Measurements from ENCODE around the gene MTX2.
"Not testable (repeated sequence)": the region's sequence is repeated elsewhere in the genome, so short reads cannot be mapped to it uniquely, and the experiment has no call there.

The MTX2 gene

DNA sequence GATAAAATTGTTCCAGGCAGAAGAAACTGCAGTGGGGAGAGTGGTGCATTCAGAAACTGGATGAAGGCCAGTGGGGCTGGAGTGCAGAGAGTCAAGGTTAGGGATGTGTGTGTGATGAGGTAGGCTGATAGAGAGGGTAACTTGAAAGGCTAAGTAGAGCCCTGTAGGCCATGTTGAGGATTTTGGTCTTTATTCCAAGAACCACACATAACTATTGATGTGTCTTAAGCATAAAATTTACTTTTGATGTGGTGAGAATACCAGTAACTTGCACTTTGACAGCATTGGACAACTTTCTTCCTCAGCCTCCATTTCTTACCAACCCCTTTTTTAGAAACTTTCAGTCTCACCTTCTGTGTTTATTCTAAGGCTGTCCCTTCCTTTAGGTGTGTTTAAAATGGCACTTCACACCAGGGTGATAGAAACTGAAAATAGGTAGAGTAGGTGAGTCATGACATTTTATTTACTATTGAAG is 22.6 kb downstream of the MTX2 start:
- Histone ChIP-seq H3K4me1 (ENCODE audit: control insufficient read depth, low read depth, low read length) (peaks cover 8% of the 10 kb centered on the region), H3K36me3 (ENCODE audit: control insufficient read depth, low read depth, low read length) (no peaks in the 10 kb centered on the region), H3K9ac (ENCODE audit: low read length) (no peak overlapping the region), H3K27ac (ENCODE audit: low read length) (no peak overlapping the region), H3K27me3 (ENCODE audit: control insufficient read depth, insufficient read depth, low read length) (no peaks in the 10 kb centered on the region), H3K9me3 (ENCODE audit: control insufficient read depth, low read depth, low read length) (no peaks in the 10 kb centered on the region), H3K4me3 (ENCODE audit: low read length) (no peak overlapping the region)

DNA sequence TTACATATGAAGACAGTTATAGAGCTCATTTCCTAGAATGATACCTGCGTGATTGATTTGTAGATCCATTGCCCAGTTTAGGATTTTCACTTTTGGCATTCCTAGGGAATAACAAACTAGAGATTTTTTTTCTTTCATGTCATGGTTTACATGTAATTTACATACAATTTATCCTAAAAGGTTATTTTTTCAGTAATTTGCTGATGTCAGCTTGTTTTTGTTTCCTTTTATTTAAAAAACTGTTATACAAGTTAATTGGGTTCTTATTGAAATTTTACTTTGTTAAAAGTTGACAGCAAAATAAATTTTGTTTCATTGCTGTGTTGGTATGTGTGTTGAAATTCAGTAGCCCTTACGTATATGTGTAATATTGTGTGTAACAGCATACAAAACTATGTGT is 23.4 kb downstream of the MTX2 start:
- Histone ChIP-seq H3K9me3 (ENCODE audit: control insufficient read depth, low read depth, low read length) (no peaks in the 10 kb centered on the region), H3K27me3 (ENCODE audit: control insufficient read depth, insufficient read depth, low read length) (no peaks in the 10 kb centered on the region), H3K9ac (ENCODE audit: low read length) (no peak overlapping the region), H3K4me1 (ENCODE audit: control insufficient read depth, low read depth, low read length) (peaks cover 8% of the 10 kb centered on the region), H3K27ac (ENCODE audit: low read length) (no peak overlapping the region), H3K4me3 (ENCODE audit: low read length) (no peak overlapping the region), H3K36me3 (ENCODE audit: control insufficient read depth, low read depth, low read length) (no peaks in the 10 kb centered on the region)

DNA sequence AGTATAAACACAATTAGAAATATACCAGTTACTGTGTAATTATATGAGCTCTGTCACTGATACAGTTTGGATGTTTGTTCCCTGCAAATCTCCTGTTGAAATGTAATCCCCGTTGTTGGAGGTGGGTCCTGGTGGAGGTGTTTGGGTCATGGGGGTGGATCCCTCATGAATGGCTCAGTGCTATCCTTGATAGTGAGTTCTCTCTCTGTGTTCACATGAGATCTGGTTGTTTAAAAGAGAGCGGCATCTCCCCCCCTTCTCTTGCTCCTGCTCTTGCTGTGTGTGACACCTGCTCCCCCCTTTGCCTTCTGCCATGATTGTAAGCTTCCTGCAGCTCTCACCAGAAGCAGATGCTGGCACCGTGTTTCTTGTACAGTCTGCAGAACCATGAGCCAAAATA is 24.1 kb downstream of the MTX2 start:
- Histone ChIP-seq H3K27ac (ENCODE audit: low read length) (no peak overlapping the region), H3K36me3 (ENCODE audit: control insufficient read depth, low read depth, low read length) (no peaks in the 10 kb centered on the region), H3K27me3 (ENCODE audit: control insufficient read depth, insufficient read depth, low read length) (no peaks in the 10 kb centered on the region), H3K4me1 (ENCODE audit: control insufficient read depth, low read depth, low read length) (peaks cover 8% of the 10 kb centered on the region), H3K9ac (ENCODE audit: low read length) (no peak overlapping the region), H3K4me3 (ENCODE audit: low read length) (no peak overlapping the region), H3K9me3 (ENCODE audit: control insufficient read depth, low read depth, low read length) (no peaks in the 10 kb centered on the region)

DNA sequence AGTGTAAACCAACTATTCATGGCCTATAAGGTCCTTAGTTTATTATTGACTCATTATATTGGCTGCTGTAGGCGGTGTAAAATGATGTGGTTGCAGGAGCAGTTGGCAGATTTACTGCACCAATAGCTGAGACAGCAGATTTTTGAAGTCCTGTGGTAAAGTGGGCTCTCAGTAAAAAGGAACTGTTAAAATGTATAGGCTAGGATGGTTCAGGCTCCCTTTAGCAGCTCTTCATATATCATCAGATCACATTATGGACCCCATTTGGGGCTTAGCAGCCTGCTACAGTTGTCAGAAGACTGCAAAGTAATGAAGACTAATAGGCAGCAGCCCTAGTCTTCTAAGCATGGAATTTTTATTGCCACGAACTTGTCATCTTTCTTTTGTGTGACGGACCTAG is 27.8 kb downstream of the MTX2 start:
- no peaks in the 10 kb centered on the region for H3K36me3 ChIP-seq (ENCODE audit: control insufficient read depth, low read depth, low read length)
- peaks cover 7% of the 10 kb centered on the region for H3K4me1 ChIP-seq (ENCODE audit: control insufficient read depth, low read depth, low read length)
- H3K27ac ChIP-seq (ENCODE audit: low read length) = no peak overlapping the region
- no peak overlapping the region for H3K9ac ChIP-seq (ENCODE audit: low read length)
- H3K9me3 ChIP-seq (ENCODE audit: control insufficient read depth, low read depth, low read length) = no peaks in the 10 kb centered on the region
- no peak overlapping the region for H3K4me3 ChIP-seq (ENCODE audit: low read length)
- H3K27me3 ChIP-seq (ENCODE audit: control insufficient read depth, insufficient read depth, low read length) = no peaks in the 10 kb centered on the region

DNA sequence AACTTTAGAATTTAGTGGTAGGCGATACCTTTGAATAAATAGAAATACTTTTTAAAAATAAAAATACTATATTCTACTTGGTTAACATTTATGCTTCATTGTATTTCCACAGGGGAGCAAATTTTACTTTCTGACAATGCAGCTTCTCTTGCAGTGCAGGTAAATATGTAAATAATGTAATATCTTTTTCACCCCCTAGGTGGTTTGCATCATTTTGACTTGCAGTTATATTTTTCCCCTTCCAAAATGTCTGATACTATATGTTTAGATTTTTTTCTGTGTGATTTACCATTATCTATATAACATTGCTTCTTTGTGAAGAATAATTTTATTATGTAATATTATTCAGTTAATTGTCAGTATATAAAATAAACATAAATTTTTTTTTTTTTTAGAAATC is 28.5 kb downstream of the MTX2 start:
- no peak overlapping the region for H3K9ac ChIP-seq (ENCODE audit: low read length)
- H3K27ac ChIP-seq (ENCODE audit: low read length) = no peak overlapping the region
- no peaks in the 10 kb centered on the region for H3K27me3 ChIP-seq (ENCODE audit: control insufficient read depth, insufficient read depth, low read length)
- peaks cover 7% of the 10 kb centered on the region for H3K4me1 ChIP-seq (ENCODE audit: control insufficient read depth, low read depth, low read length)
- no peaks in the 10 kb centered on the region for H3K36me3 ChIP-seq (ENCODE audit: control insufficient read depth, low read depth, low read length)
- no peak overlapping the region for H3K4me3 ChIP-seq (ENCODE audit: low read length)
- H3K9me3 ChIP-seq (ENCODE audit: control insufficient read depth, low read depth, low read length) = no peaks in the 10 kb centered on the region

DNA sequence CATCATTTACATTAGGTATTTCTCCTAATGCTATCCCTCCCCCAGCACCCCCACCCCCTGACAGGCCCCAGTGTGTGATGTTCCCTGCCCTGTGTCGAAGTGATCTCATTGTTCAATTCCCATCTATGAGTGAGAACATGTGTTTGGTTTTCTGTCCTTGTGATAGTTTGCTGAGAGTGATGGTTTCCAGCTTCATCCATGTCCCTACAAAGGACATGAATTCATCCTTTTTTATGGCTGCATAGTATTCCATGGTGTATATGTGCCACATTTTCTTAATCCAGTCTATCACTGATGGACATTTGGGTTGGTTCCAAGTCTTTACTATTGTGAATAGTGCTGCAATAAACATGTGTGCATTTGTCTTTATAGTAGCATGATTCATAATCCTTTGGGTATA is 36.8 kb downstream of the MTX2 start:
- not testable (repeated sequence) for H3K9me3 ChIP-seq (ENCODE audit: control insufficient read depth, low read depth, low read length); H3K9ac ChIP-seq (ENCODE audit: low read length); H3K27ac ChIP-seq (ENCODE audit: low read length); H3K4me3 ChIP-seq (ENCODE audit: low read length); H3K4me1 ChIP-seq (ENCODE audit: control insufficient read depth, low read depth, low read length); H3K36me3 ChIP-seq (ENCODE audit: control insufficient read depth, low read depth, low read length); H3K27me3 ChIP-seq (ENCODE audit: control insufficient read depth, insufficient read depth, low read length)

DNA sequence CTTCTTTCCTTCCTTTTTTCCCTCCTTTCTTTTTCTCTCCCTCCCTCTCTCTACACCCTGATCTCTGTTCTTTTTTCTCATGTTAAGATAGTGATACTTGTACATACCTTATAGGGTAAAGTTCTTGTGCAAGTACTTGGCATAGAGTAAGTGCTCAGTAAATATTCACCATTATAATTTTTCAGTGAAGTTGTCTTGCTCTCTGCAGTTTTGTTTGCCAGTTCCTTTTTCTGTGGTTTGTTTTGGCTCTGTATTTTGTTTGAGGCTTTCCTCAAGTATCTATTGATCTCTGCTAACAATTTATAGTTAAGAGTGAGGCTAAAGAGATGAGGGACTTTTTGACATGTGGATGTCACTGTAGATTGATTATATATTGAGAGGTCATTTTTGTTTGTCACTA is 48.0 kb downstream of the MTX2 start:
- Histone ChIP-seq H3K27me3 (ENCODE audit: control insufficient read depth, insufficient read depth, low read length) (no peaks in the 10 kb centered on the region), H3K36me3 (ENCODE audit: control insufficient read depth, low read depth, low read length) (no peaks in the 10 kb centered on the region)

DNA sequence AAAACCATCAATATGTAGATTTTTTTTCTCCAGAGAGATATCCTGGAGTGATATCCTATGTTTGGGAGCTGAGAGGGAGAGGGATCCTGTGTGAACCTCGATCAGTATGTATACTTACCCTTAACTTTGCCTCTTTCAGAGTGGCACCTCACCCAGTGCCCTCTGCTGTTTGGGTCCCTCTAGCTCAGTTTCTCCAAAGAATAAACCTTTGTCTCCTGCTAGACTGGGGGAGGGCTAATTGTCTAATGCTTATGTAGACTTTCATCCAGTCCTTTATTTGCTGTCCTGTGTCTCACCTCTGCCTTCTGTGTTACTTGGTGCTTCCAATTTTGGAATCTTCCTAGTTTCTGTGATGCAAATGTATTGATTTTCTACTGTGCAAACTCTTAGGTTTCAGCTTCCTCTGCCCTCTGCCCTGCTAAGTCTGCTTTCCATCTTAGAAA is 48.4 kb downstream of the MTX2 start:
- no peaks in the 10 kb centered on the region for H3K36me3 ChIP-seq (ENCODE audit: control insufficient read depth, low read depth, low read length)
- H3K9me3 ChIP-seq (ENCODE audit: control insufficient read depth, low read depth, low read length) = no peaks in the 10 kb centered on the region
- H3K4me3 ChIP-seq (ENCODE audit: low read length) = no peak overlapping the region
- peaks cover 9% of the 10 kb centered on the region for H3K4me1 ChIP-seq (ENCODE audit: control insufficient read depth, low read depth, low read length)
- no peak overlapping the region for H3K27ac ChIP-seq (ENCODE audit: low read length)
- no peak overlapping the region for H3K9ac ChIP-seq (ENCODE audit: low read length)
- H3K27me3 ChIP-seq (ENCODE audit: control insufficient read depth, insufficient read depth, low read length) = no peaks in the 10 kb centered on the region

More for the DNA sequence above, 48.0 kb downstream of the MTX2 start:
- no peak overlapping the region for H3K9ac ChIP-seq (ENCODE audit: low read length)
- no peak overlapping the region for H3K27ac ChIP-seq (ENCODE audit: low read length)
- H3K9me3 ChIP-seq (ENCODE audit: control insufficient read depth, low read depth, low read length) = no peaks in the 10 kb centered on the region
- no peak overlapping the region for H3K4me3 ChIP-seq (ENCODE audit: low read length)
- peaks cover 9% of the 10 kb centered on the region for H3K4me1 ChIP-seq (ENCODE audit: control insufficient read depth, low read depth, low read length)

DNA sequence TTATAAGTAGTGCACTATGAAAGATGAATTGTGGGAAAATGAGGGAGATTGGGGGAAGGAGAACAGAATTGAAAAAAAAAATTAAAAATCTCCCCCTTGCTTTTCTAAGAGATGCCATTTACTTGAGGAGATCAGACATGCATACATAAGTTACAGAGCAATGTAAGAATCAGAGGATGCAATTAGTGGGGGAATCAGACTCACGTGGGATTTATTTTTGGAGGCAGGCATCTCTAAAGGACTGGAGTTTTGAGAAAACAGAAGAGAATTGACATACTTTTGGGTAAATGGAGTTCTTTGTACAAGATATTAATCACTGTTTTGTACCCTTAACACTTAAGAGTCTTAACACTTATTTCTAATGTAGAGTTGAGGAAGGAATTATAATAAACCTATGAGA is 52.7 kb downstream of the MTX2 start:
- Histone ChIP-seq H3K27ac (ENCODE audit: low read length) (no peak overlapping the region), H3K27me3 (ENCODE audit: control insufficient read depth, insufficient read depth, low read length) (no peaks in the 10 kb centered on the region), H3K4me1 (ENCODE audit: control insufficient read depth, low read depth, low read length) (peaks cover 34% of the 10 kb centered on the region), H3K9ac (ENCODE audit: low read length) (no peak overlapping the region), H3K36me3 (ENCODE audit: control insufficient read depth, low read depth, low read length) (no peaks in the 10 kb centered on the region), H3K9me3 (ENCODE audit: control insufficient read depth, low read depth, low read length) (no peaks in the 10 kb centered on the region), H3K4me3 (ENCODE audit: low read length) (no peak overlapping the region)

DNA sequence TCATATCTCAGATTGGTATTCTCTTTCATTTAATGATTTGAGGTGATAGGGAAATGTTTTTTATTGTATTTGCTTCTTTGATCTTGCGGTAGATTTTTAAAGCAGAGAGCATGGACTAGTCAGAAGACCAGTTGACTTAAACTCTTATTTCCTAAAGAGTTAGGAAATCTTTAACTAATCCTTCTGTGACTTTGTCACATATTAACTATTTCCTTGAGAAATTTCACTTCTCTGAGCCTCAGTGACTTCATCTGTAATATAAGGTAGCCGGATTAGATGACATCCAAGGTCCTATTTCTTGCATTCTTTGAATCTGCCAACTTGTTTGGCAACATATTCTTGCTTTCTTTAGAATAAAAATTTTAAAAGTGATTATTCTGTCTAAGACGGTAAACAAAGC is 55.6 kb downstream of the MTX2 start:
- no peak overlapping the region for H3K9ac ChIP-seq (ENCODE audit: low read length)
- H3K4me3 ChIP-seq (ENCODE audit: low read length) = no peak overlapping the region
- H3K36me3 ChIP-seq (ENCODE audit: control insufficient read depth, low read depth, low read length) = peaks cover 4% of the 10 kb centered on the region
- peaks cover 29% of the 10 kb centered on the region for H3K4me1 ChIP-seq (ENCODE audit: control insufficient read depth, low read depth, low read length)
- H3K27me3 ChIP-seq (ENCODE audit: control insufficient read depth, insufficient read depth, low read length) = no peaks in the 10 kb centered on the region
- H3K27ac ChIP-seq (ENCODE audit: low read length) = no peak overlapping the region
- no peaks in the 10 kb centered on the region for H3K9me3 ChIP-seq (ENCODE audit: control insufficient read depth, low read depth, low read length)

DNA sequence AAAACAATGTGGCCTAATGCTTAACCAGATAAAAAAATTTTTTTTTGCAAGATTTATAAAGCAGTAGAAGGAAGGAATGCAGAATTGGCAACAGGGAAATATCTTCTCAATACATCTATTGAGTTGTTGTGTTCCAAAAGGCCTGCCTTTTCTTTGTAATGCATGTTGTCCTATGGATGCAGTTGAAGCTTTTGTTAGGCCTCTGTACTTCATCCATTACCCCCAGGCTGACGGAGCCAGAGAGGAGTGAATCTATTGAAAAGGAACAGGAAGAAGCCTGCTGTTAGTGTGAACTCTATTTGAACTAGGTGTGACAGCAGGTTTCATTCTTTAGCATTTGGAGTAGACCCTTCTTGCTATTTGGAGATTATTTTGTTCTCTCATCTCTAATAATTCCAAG is 56.5 kb downstream of the MTX2 start:
- H3K27ac ChIP-seq (ENCODE audit: low read length) = peak overlapping the region; percentile 53
- no peaks in the 10 kb centered on the region for H3K27me3 ChIP-seq (ENCODE audit: control insufficient read depth, insufficient read depth, low read length)
- peaks cover 4% of the 10 kb centered on the region for H3K36me3 ChIP-seq (ENCODE audit: control insufficient read depth, low read depth, low read length)
- no peaks in the 10 kb centered on the region for H3K9me3 ChIP-seq (ENCODE audit: control insufficient read depth, low read depth, low read length)
- H3K9ac ChIP-seq (ENCODE audit: low read length) = no peak overlapping the region
- H3K4me1 ChIP-seq (ENCODE audit: control insufficient read depth, low read depth, low read length) = peaks cover 29% of the 10 kb centered on the region
- peak overlapping the region; percentile 43 for H3K4me3 ChIP-seq (ENCODE audit: low read length)

DNA sequence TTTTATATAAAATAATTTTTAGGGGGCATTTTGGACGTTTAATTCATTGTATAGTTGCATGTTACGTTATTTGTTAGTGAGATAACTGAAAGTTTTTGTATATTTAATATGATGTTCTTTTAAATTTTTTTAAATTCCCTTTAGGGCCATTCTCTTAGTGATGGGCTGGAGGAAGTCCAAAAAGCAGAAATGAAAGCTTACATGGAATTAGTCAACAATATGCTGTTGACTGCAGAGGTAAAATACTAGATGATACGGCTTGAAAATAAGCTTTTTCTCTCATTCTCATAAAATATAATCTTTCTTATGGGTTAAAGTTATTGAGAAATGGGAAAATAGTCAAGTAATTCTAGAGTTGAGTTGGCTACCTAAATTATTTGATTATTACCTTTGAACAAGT is 58.9 kb downstream of the MTX2 start:
- Histone ChIP-seq H3K4me3 (ENCODE audit: low read length) (no peak overlapping the region), H3K9ac (ENCODE audit: low read length) (no peak overlapping the region)

More for the DNA sequence above, 58.9 kb downstream of the MTX2 start:
- H3K36me3 ChIP-seq (ENCODE audit: control insufficient read depth, low read depth, low read length) = peaks cover 4% of the 10 kb centered on the region
- no peaks in the 10 kb centered on the region for H3K27me3 ChIP-seq (ENCODE audit: control insufficient read depth, insufficient read depth, low read length)
- no peak overlapping the region for H3K27ac ChIP-seq (ENCODE audit: low read length)
- H3K4me1 ChIP-seq (ENCODE audit: control insufficient read depth, low read depth, low read length) = peaks cover 41% of the 10 kb centered on the region
- no peaks in the 10 kb centered on the region for H3K9me3 ChIP-seq (ENCODE audit: control insufficient read depth, low read depth, low read length)
